Loucy (cell line): Measurements from ENCODE around the gene LRRC1.

ENCODE experiments used
- CTCF ChIP-seq: fragments of 200-600 bp; sonication (generic); conservative IDR thresholded peaks from 2 replicates; pipeline ENCODE4 v1.5.1; 2014; ENCODE audit warnings: mild to moderate bottlenecking, antibody characterized with exemption, low read length
- EZH2phosphoT487 ChIP-seq: fragments of 200-600 bp; IDR thresholded peaks from 2 replicates; pipeline ENCODE4 v1.6.1; 2018; ENCODE audit warnings: antibody characterized with exemption, mild to moderate bottlenecking, moderate library complexity, borderline replicate concordance

- TF ChIP-seq CTCF (no peak), EZH2phosphoT487 (no peak)
Measured at GRCh38 chr6:53857318-53858094, 62.7 kb downstream of the LRRC1 start.
